Mucosa of descending colon (tissue), 3 donors: Measurements from ENCODE around the gene BNC1. TPM values are rescaled to one million over a fixed set of nuclear protein-coding genes. Genes with fewer than 3 reads are reported as not detected.
"Not testable (repeated sequence)": the region's sequence is repeated elsewhere in the genome, so short reads cannot be mapped to it uniquely, and the experiment has no call there.

Experiments
- ATAC-seq: fragments of 200-7000 bp; cut with Tn5 transposase; one replicate; pipeline ENCODE4 v1.9.1; 2020; ENCODE audit warnings: mild to moderate bottlenecking, moderate library complexity
- DNase-seq, 3 donors: peaks; one replicate each; pipeline ENCODE4 v3.0.0-alpha.2; 2020
- H3K36me3 ChIP-seq: fragments of 200-600 bp; one replicate; pipeline ENCODE4 v1.8.0; 2021; ENCODE audit warnings: low read depth, mild to moderate bottlenecking
- H3K4me1 ChIP-seq: fragments of 200-600 bp; one replicate; pipeline ENCODE4 v1.8.0; 2021; ENCODE audit warnings: low read depth, mild to moderate bottlenecking
- H3K4me3 ChIP-seq: fragments of 200-600 bp; one replicate; pipeline ENCODE4 v1.8.0; 2021; ENCODE audit warnings: mild to moderate bottlenecking
- H3K9me3 ChIP-seq: fragments of 200-600 bp; one replicate; pipeline ENCODE4 v1.8.0; 2021; ENCODE audit warnings: mild to moderate bottlenecking
- CTCF ChIP-seq: fragments of 200-600 bp; IDR thresholded peaks from one replicate; pipeline ENCODE4 v1.8.0; 2022; ENCODE audit warnings: antibody characterized with exemption, mild to moderate bottlenecking
- intact Hi-C, 2 donors: fragments of 100-400 bp; cut with DNase I in 1 of 2; cut with micrococcal nuclease in 1 of 2; formaldehyde crosslinking; loops; one replicate each; pipeline versions ENCODE4 v1.11.0 to v1.11.1; 2022; cut with DNase I, micrococcal nuclease
- total RNA-seq, 3 donors: library from RNA; stranded (reverse); fragmentation: NEBNext Ultra II Directional in 2 of 3; extraction: Animal tissue kit (Norgen Biotek cat#: 25700) in 2 of 3; gene quantifications; one replicate each; pipeline versions ENCODE4 v1.2.1 to v1.2.4, GENCODE V29; 2021 to 2023
- donor health status: DM: no; HTN: no; CAD: no; lungs with moderate emphysema.
- donor health status: DM: no; HTN: no; CAD: no.
- donor health status: DM: no; HTN: yes; CAD: no.

BNC1 gene
- total RNA-seq, 3 donors from 2014 or later, result 0.16 TPM; not detected in 2

DNA sequence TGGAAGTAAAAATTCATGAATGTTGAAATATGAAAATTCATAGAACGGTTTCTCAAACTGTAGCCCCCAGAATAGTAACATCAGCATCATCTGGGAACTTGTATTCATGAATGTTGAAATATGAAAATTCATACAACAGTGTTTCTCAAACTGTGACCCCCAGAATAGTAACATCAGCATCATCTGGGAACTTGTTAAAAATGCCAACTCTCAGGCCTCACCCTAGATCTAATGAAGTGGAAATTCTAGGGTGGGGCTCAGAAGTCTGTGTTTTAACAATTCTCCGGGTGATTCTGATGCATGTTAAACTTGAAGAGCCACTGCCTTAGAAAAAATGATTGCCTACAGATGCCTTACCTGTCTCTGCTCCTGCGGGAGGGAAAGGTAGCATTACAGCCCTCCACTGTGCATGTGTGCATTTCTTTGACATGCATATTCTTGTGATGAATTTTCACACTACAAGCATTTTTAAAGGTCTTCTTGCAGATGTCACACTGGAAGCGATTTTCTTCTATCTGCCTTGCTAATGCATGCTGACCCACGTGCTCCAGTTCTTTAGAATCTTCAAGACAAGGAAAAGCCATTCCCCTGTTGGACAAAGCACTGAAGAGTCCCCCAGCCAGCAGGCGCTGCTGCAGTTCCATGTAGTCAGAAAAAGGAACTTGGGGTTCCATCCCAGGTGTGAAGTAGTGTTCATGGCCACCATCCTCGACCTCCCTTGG is 21.7 kb downstream of the BNC1 start:
- ATAC-seq (no peak), DNase-seq (no peak)
- Histone ChIP-seq H3K9me3 (no peaks in the 10 kb centered on the region), H3K36me3 (no peaks in the 10 kb centered on the region), H3K4me1 (no peaks in the 10 kb centered on the region), H3K4me3 (no peak overlapping the region)
- intact Hi-C loops, result no loop called here
- TF ChIP-seq CTCF, result no peak

DNA sequence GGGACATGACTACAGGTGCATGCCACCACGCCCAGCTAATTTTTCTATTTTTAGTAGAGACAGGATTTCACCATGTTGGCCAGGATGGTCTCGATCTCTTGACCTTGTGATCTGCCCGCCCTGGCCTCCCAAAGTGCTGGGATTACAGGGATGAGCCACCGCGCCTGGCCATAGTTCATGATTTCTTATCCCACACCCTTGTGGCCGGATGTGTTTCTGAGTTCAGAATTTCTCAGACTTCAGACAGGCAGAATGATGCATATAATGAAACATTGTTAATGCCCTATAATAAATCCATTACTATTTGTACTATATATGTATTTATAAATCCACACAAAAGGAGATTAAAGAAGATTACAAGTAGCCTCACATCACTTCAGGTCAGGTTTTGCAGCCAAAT is 22.3 kb downstream of the BNC1 start:
- DNase-seq, H3K36me3 ChIP-seq, ATAC-seq, H3K4me3 ChIP-seq, H3K9me3 ChIP-seq, intact Hi-C loops, H3K4me1 ChIP-seq: not testable (repeated sequence)

DNA sequence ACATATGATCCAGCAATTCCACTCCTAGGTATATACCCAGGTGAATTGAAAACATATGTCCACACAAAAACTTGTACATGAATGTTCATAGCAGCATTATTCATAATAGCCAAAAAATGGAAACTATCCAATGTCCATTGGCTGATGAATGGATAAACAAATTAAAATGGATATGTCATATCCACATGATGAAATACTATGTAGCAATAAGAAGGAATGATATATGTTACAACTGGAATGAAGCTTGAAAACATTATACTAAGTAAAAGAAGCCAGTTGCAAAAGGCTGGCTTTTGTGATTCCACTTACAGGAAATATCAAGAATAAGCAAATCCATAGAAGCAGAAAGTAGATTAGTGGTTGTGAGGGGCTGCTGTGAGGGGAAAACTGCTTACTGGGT is 33.7 kb downstream of the BNC1 start:
- intact Hi-C loops, result loop anchor here in 1 of 2 donors (5.0 kb wide), 1 partner anchor 187 kb away; no protein-coding TSS in a partner anchor
- H3K36me3 ChIP-seq, result no peaks in the 10 kb centered on the region
- H3K9me3 ChIP-seq, result no peaks in the 10 kb centered on the region
- H3K4me3 ChIP-seq, result no peak overlapping the region
- no peak for DNase-seq
- ATAC-seq, result no peak
- no peak for TF ChIP-seq CTCF
- H3K4me1 ChIP-seq, result no peaks in the 10 kb centered on the region

DNA sequence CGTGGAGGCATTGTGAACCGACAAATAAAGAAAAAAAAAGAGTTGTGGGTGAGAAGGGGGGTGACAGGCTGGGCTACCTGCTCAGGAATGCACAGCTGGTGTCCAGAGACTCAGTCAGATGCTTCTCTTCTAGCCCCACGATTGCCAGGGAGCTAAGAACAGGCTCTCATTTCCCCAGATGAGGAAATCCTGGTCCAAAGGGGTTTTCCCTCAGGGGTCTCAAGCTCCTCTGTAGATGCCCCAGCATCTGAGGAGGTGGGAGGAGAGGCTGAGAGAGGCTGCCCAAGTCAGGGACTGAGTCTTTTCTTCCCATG is 35.5 kb downstream of the BNC1 start:
- DNase-seq (no peak), ATAC-seq (no peak)
- Histone ChIP-seq H3K36me3 (no peaks in the 10 kb centered on the region), H3K9me3 (no peaks in the 10 kb centered on the region), H3K4me3 (no peak overlapping the region), H3K4me1 (no peaks in the 10 kb centered on the region)
- intact Hi-C loops, result loop anchor here in 1 of 2 donors (5.0 kb wide), 1 partner anchor 308 kb away; no protein-coding TSS in a partner anchor
- no peak for TF ChIP-seq CTCF

DNA sequence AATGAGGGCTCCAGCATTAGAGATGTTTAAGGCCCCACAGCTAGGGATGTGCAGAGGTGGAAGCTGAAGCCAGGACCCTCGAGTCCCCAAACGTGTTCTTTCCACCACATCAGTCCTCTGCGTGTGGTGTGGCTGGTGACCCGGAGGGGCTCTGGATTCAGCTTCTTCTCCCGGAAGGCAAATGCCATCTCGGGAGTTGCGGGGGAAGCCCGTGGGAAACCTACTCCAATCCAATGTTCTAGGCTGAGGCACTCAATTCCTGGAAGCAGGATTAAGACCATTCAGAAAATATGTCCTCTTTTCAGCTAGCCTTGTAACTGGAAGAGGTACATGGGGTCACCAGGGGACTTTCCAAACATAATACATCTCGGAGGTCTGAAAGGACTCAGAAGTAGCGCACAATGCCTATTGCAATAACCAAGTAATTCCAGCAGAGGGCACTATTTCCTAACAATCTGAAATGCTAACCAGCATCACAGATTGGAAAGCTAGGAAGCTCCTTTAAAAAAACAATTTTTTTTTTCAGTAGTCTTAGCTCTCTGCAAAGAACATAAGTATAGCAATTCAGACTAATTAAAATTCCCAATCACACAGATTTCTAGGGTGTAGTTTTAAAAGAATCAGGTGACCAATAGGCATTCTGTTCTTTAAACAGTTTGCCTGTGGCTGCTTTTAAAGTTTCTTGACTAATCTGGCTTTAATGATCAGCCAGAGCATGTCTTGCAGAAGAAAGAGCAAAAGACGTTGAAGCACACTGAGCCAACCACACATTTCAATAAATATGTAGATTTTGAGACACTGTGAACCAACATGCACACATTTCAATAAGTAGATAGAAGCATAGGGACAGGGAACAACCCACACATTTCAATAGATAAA is 36.1 kb downstream of the BNC1 start:
- intact Hi-C loops, result loop anchor here in 1 of 2 donors (5.0 kb wide), 1 partner anchor 309 kb away; no protein-coding TSS in a partner anchor
- ATAC-seq (peak; percentile 60), DNase-seq (peak in 1 of 3 donors; percentile 61)
- TF ChIP-seq CTCF, result no peak
- no peak overlapping the region for H3K4me3 ChIP-seq
- H3K9me3 ChIP-seq, result no peaks in the 10 kb centered on the region
- no peaks in the 10 kb centered on the region for H3K4me1 ChIP-seq
- no peaks in the 10 kb centered on the region for H3K36me3 ChIP-seq

DNA sequence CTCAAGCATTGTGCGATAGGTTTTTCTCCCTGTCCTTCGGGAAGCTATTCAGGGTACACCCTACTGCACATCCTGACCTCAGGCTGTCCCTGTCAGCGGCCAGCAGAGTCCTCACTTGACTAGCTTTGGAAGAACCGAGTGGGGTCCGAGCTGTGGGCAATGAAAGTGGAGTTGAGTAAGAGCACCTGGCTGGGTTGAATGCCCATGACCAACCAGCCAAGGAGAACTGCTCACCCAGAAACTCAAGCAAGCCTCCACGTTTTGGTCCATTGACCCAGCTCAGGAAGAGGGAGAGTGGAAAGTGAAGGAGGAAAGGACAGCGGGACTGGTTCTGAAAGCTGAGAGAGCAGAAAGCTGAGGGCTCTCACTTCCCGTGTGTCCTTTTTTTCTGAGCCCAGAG is 40.8 kb downstream of the BNC1 start:
- TF ChIP-seq CTCF, result no peak
- peaks cover 3% of the 10 kb centered on the region for H3K9me3 ChIP-seq
- intact Hi-C loops, result no loop called here
- no peaks in the 10 kb centered on the region for H3K4me1 ChIP-seq
- no peaks in the 10 kb centered on the region for H3K36me3 ChIP-seq
- H3K4me3 ChIP-seq, result no peak overlapping the region
- ATAC-seq, result no peak
- no peak for DNase-seq
